ENCODE results near the gene SSBP4.
"Not testable (repeated sequence)": the region's sequence is repeated elsewhere in the genome, so short reads cannot be mapped to it uniquely, and the experiment has no call there.

Gene SSBP4

GRCh38 chr19:18393836-18394235 lies 25.4 kb upstream of the SSBP4 start:
- DNase-seq (ENCODE audit: low read depth) = no peak

DNA sequence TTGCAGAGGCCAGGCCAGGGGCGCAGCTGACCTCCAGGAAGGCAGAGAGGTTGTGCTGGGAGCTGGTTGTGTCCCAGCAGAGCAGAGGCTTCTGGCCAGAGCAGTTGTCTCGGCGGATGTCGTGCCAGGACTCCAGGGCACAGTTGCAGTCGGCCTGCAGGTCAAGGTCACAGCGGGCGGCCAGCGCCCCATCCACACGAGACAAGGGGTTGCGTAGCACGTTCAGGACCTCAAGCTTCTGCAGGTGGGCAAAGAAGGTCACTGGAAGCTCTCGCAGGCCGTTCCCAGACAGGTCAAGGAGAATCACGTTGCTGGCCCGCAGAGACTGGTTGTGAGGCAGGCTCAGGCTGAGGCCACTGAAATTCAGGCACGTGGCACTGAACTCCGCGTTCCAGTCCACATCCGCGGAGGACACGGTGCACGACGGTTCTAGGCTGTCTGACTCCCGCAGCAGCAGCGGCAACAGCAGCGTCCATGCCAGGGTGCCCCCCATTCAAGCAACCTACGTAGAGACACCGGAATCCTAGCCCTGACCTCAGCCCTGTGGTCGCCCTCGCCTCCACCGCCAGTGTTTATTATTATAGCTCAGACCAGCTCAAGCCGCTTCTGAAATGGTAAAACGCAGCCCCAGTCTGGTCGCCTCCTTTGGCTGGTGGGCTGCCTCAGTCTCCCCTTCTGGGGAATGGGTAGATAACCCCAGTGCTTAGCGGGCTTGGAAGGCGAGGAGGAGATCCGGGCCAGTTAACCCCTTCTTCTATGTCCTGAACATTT lies 22.5 kb upstream of the SSBP4 start:
- DNase-seq (ENCODE audit: low read depth) = no peak

DNA sequence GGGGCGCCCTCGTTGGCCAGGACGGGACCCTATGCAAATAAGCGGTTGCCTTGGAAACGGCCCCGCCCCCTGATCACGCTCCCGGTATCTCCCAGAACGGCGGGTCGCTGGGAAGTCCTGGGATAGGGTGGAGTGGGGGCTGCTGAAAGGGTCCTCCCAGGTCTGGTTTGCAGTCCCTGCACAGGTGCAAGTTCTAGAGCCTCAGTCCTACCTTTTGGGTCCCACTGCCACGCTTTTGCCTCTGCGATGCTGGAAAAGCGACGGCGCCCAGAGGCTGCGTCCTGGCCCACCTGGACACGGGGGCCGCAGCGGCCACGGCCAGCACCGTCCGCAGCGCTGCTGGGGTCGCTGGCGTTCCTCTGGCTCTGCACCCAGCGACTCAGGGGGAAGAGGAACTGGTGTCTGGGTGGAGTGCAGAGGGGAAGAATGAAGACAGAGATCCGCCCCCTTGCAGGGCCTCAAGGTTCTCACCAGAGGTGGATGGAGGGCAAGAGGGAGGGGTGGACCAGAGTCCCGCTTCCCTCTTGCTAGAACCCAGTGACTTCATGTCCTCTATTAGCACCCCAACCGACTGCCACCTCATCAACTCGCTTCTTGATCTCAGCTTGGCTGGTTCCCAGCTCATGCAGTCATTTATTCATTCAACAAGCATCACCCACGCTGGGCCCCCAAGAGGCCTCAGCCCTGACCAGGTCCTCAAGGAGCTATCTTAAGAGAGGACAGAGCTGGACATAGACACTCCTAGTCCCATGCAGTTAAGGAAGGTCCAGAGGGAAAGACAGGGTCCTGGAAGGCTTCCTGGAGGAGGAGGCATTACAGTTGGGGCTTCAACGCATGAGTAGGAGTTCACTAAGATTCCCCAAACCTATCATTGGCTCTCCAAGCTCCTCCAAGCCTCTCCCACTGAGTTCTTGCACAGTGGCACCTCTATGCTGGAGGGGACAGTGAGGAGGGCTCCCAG lies 21.7 kb upstream of the SSBP4 start, which contains the start of gene LRRC25:
TSS of gene LRRC25 (minus strand) at position 381 of the 961 bp plus-strand sequence. CDS start 659 bp downstream, outside the sequence.
- no peak for DNase-seq (ENCODE audit: low read depth)

DNA sequence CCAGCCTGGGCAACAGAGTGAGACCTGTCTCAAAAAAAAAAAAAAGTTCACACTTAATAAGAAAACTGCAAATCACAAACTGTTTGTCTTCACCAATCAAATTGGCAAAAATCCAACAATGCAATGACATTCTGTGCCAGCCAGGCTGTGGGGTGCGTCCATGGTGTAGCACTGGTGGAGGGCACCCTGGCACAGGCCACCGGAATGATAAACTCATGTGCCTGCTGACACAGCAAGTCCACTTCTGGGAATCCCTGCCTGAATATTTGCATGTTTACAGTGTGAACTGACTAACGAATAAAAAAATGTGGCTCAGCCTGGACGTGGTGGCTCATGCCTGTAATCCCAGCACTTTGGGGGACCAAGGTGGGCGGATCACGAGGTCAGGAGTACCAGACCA lies 20.2 kb upstream of the SSBP4 start:
- DNase-seq (ENCODE audit: low read depth) = no peak

GRCh38 chr19:18401580-18402112 lies 17.6 kb upstream of the SSBP4 start:
- no peak for DNase-seq (ENCODE audit: low read depth)

GRCh38 chr19:18402455-18403248 lies 16.5 kb upstream of the SSBP4 start:
- not testable (repeated sequence) for DNase-seq (ENCODE audit: low read depth)

GRCh38 chr19:18405754-18406153 lies 13.4 kb upstream of the SSBP4 start:
- DNase-seq (ENCODE audit: low read depth) = not testable (repeated sequence)

DNA sequence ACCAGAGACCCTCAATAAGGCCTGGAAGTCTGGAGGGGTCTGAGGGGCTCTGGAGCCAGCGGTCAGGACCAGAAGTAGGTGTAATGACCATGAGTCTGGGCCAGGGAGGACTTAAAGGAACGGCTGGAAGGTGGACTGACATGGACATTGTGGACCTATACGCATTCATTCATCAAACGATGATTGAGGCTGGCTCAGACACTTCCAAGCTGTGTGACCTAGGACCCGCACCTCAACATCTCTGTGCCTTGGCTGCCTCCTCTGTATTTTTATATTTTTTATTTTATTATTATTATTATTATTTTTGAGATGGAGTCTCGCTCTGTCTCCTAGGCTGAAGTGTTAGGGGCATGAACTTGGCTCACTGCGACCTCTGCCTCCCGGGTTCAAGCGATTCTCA lies 12.4 kb upstream of the SSBP4 start:
- DNase-seq (ENCODE audit: low read depth) = no peak

GRCh38 chr19:18408053-18408476 lies 11.1 kb upstream of the SSBP4 start:
- no peak for DNase-seq (ENCODE audit: low read depth)

DNA sequence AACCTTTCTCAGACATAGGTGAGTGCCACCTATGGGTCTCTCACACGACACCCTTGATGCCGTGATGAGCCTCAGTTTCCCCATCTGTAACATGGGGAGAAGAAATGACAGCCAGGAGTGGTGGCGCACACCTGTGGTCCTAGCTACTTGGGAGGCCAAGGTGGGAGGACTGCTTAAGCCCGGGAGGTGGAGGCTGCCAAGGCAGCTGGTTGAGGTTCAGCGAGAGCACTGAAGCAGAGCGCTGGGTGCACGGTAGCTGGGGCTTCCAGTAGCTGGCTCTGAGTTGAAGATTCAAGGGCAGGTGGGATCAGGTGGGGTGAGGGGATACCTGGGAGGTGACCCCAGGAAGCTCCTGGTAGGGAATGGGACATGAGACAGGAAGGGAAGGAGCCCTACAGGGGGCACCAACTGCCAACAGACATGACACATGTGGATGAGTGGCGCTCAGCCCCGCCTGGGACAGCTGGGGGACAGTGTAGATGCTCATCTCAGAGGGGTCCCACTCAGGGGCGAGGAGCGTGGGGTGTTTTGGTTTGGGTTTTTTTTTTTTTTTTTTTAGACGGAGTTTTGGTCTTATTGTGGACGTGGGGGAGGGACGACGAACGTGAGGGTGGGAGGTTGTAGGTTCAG lies 6.5 kb upstream of the SSBP4 start:
- DNase-seq (ENCODE audit: low read depth) = no peak

GRCh38 chr19:18414504-18415177 lies 4.6 kb upstream of the SSBP4 start:
- DNase-seq (ENCODE audit: low read depth) = no peak

DNA sequence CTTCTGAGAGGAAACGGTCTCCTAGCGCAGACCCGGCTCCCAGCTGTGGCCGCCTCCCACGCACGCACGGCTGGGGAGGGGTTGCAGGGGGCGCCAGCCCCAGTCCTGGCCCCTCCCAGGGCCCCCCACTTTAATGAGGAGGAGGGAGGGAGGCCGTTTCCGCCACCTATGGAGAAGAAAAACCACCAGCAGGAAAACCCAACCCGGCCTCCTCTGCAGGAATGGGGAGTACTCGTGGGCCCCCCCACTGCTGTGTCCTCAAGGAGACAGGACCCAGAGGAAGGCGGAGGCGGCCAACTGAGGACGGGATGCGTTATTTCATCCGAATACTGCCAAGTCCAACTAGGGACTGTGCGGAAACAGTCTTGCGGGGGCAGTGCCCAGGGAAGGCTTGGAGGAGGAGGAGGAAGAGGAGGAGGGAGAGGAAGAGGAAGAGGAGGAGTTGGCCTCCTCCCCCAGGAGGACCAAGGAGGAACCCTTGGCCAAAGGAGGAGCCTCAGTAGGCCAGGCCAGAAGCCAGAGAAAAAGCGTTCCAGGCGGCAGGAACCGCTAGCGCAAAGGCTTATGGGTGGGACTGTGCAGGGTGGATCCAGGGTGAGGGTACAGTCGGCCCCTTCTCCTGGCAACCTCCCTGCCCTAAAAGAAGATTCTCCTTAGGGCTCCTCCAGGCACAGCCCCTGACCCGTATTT lies 3.9 kb upstream of the SSBP4 start:
- no peak for DNase-seq (ENCODE audit: low read depth)

GRCh38 chr19:18416778-18417249 lies 2.4 kb upstream of the SSBP4 start:
- DNase-seq (ENCODE audit: low read depth) = peak; percentile 55

GRCh38 chr19:18417250-18418028 lies 1.8 kb upstream of the SSBP4 start:
- no peak for DNase-seq (ENCODE audit: low read depth)

DNA sequence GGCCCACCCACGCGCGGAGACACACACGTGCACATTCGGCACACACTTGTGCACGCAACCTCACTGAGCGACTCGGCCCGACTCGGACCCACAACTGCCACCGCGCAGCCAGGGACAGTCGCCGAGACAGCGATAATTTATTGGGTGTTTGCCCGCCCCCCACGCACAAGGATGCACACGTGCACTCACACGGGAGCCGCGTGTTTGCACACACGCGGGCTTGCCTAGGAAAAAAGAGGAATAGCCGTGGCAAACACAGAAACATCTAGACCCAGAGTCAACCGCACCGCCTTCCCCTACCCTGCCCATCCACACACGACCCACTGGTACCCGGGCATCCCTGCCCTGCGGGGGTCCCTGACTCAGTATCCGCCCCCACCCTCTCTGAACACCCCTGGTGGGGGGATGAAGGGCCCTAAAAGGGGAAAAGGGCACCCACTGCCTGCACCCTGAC lies 1.1 kb upstream of the SSBP4 start:
- no peak for DNase-seq (ENCODE audit: low read depth)

DNA sequence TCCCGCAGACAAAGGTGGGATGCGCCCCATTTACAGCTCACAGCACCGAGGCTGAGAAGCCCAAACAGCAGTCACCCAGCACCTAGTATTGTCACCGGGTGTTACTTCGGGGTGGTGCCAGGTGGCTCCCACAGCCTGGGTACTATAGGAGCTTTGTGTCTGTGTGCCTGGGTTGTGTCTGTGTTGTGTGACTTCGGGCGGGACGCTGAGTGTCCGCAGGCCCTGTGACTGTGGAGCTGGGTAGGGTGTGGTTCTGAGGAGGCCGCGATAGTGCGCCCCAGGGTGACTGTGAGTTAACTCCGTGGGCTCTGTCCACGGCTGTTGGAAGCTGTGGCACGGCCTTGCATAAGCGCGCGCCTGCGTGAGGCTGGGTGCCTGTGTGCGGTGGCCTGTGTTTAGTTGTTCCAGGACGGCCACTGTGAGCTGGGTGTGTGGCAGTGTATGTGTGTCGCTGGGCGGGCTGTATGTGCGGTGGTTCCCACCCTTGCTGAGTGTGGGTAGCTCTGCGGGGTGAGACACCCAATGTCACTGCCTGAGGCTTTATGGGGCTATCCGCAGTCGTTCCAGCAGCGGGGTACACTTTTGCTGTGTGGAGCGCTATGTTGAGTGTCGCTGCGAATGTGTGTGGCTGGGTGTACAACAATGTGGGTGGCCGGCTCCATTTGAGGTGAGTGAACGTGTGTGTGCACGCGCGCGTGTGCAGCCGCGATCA lies 559 bp upstream of the SSBP4 start:
- DNase-seq (ENCODE audit: low read depth) = no peak

- DNase-seq (ENCODE audit: low read depth) = peak; percentile 44
These were observed 682 bp downstream of the SSBP4 start for GRCh38 chr19:18419699-18420460.

DNA sequence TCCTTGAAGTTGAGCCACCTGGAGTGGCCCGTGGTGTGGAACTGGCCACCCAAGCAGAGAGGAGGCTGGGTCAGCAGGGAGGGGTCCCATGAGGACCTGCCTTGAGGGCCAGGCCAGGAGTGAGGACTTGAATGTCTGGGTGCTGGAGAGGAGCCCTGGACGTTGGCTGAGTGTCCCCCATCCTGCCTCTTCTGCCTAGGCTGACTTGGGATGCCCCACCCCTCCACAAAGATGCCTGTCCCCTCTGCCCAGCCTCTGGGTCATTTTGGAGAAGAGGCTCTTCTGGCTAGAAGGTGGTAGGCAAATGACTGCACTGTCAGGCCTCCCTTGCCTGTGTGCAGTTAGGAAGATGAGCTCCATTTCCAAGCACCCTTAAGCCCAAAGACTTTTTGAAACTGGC lies 1.7 kb downstream of the SSBP4 start:
- no peak for DNase-seq (ENCODE audit: low read depth)

All from activated T-helper 9 cell treated with anti-CD3 and anti-CD28 coated beads, Interleukin-2, amount 50 U/mL, for 16 hours (primary cell).